GM20431 (cell line): Measurements from ENCODE around the gene GJA3.

Experiments
- in situ Hi-C: fragments of 300-500 bp; cut with MseI, MboI; formaldehyde crosslinking; loops from one replicate; pipeline ENCODE4 v1.15.0; 2020; ENCODE audit warnings: low sequenced_read_pairs; ENCODE audit not compliant: unreplicated experiment

GJA3 gene

GRCh38 chr13:20160306-20161274 lies at the start of gene GJA3:
Gene GJA3 (minus strand): TSS chr13:20161052. CDS start chr13:20143288, 17,764 bp downstream.
- in situ Hi-C loops = no loop called here

DNA sequence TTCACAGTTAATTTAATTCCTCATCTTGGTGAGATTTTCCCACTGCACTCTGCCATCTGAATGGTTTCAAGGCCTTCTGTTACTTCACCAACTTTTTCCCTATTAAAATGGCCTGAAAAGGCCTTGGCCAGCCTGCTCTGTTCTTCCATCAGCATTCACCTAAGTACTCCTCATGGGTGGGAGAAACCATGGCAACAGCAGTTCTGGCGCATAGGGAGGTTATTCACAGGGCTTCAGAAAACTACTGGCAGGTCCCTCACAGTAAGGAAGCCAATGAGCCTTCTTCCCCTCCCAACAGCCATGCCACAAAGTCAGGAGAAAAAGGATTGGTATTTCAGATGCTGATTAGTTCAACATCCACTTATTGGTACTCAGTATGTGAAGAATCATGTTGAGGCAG lies 49.1 kb upstream of the GJA3 start:
- in situ Hi-C loops = no loop called here

DNA sequence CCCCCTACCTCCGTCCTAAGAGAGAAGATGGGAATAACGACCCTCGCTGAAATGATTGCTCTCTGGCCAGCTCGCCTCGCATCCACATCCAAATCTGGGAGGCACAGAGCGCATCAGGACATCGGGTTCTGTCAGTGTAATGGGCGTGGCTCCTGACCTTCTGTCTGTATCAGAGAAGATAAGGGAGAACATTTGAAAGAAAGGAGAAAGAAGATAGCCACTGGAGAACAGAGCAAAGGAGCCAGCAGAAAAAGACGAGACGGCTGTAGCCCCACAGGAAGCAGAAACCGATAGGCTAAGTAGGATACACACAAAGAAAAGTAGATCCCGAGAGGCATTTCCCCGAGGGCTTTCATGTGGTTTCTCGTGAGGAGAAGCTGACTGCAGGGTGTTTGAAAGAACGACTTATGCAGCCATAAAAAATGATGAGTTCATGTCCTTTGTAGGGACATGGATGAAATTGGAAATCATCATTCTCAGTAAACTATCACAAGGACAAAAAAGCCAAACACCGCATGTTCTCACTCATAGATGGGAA lies 45.9 kb upstream of the GJA3 start:
- in situ Hi-C loops = no loop called here

GRCh38 chr13:20206065-20206697 lies 45.3 kb upstream of the GJA3 start:
- in situ Hi-C loops = no loop called here

GRCh38 chr13:20198781-20199180 lies 37.9 kb upstream of the GJA3 start:
- in situ Hi-C loops = loop anchor here (25.0 kb wide), 1 partner anchor 289 kb away; no protein-coding TSS in a partner anchor

DNA sequence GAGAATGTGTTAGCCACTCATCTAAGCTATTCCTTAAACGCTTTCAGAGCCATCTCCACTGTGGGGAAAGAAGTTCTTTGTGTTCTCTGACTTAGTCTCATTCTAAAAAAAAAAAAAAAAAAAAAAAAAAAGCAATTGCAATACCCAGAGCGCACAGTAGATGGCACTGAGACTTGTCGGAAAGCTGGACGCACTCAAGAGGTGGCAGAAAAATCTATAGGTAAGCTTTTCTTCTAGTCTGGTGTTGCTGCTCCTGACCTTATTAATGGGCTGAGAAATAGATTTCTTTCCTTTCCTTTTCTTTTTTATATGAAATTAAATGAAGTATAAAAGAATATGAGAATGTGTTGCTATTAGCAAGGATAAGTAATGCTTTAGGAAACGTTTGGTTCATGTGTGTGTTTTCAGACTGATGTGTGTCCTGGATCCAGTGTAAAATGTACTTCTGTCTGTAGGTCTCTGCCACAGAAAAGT lies 36.5 kb upstream of the GJA3 start:
- in situ Hi-C loops = loop anchor here (25.0 kb wide), 1 partner anchor 290 kb away; no protein-coding TSS in a partner anchor

DNA sequence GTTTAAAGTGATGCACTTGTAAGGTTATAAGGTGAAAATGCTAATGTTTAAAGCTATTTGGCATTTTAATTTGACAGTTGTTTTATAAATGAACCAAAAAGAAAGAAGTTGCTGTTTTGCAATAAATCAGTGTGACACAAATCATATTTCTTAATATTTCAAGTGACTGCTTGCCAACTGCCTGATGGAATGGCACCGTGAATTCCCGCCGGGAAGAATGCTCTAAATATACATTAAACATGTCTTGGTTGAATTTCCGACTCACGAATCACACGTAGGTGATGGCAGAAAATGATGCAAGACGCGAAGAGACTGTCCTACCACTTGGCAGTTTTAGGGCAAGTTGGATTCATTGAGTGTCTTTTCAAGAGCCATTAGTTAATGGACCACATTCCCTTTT lies 34.9 kb upstream of the GJA3 start:
- in situ Hi-C loops = loop anchor here (25.0 kb wide), 1 partner anchor 292 kb away; no protein-coding TSS in a partner anchor

GRCh38 chr13:20193907-20194631 lies 33.2 kb upstream of the GJA3 start:
- in situ Hi-C loops = loop anchor here (25.0 kb wide), 1 partner anchor 293 kb away; no protein-coding TSS in a partner anchor

GRCh38 chr13:20193162-20193906 lies 32.5 kb upstream of the GJA3 start:
- in situ Hi-C loops = loop anchor here (25.0 kb wide), 1 partner anchor 294 kb away; no protein-coding TSS in a partner anchor

DNA sequence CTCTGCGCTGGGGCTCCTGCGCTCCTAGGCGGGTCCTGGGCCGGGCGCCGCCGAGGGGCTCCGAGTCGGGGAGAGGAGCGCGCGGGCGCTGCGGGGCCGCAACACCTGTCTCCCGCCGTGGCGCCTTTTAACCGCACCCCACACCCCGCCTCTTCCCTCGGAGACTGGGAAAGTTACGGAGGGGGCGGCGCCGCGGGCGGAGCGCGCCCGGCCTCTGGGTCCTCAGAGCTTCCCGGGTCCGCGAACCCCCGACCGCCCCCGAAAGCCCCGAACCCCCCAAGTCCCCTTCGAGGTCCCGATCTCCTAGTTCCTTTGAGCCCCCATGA lies 31.9 kb upstream of the GJA3 start, which contains the start of gene GJB2:
GJB2 (minus strand) TSS at position 103 of the 326 bp plus-strand sequence. CDS start 3,357 bp downstream, outside the sequence.
- in situ Hi-C loops = loop anchor here (25.0 kb wide), 1 partner anchor 295 kb away; no protein-coding TSS in a partner anchor

DNA sequence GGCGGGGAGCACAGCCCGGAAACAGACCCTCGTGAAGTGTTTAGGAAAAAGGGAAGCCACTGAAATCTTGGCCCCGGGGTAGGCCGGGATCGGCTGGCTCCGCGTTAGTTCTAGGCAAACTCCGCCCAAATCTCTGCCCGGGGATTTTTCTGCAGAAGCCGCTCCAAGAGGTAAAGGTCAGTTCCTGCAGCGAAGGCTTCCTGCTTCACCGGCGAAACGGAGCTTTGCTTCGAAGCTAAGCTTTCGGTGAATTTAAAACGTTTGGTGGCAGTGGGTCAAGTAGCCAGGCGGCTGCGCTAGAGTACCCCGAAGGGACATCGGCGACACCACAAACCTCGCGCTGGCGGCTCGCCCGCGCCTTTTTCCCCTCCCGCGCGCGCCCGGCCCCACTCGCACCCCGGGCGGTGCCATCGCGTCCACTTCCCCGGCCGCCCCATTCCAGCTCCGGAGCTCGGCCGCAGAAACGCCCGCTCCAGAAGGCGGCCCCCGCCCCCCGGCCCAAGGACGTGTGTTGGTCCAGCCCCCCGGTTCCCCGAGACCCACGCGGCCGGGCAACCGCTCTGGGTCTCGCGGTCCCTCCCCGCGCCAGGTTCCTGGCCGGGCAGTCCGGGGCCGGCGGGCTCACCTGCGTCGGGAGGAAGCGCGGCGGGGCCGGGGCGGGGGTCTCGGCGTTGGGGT lies 31.4 kb upstream of the GJA3 start:
- in situ Hi-C loops = loop anchor here (25.0 kb wide), 1 partner anchor 295 kb away; no protein-coding TSS in a partner anchor

DNA sequence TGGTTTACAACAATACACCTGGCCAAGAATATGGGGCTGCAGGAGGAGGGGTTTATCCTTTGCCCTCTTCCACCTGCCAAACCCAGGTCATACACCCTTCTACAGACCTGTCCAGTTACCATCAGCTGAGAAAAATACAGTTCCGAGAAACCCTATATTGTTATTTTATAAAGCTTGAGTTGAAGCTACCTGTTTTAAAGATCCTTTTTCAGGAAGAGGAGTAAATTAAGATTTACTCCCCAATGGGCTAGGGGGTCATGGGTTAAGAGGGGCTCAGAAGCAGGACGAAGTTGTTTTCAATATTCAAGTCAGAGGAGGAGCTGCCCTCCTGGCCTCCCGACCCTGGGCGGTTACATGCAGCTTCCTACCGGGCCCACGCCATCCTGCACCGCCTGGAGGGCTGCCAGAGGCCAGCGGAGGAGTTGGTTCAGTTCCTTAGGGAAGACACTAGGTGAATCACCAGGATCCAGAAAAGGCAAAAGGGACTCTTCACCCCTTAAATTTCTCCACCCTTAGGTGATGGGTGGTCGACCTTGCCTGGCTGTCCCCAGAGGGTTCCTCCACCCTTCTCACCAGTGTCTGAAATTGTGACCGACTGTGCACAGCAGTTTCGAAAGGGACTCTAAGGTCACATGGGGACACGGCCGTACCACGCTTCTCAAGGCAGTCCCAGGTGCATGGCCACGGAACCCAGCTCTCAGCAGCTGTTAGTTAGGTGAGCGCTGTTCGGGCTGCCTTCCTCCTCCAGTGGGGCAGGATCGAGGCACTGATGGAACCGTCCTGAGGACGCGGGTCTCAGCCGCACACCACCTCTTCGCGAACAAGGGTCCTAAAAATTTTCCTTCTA lies 30.7 kb upstream of the GJA3 start:
- in situ Hi-C loops = loop anchor here (25.0 kb wide), 1 partner anchor 296 kb away; no protein-coding TSS in a partner anchor

DNA sequence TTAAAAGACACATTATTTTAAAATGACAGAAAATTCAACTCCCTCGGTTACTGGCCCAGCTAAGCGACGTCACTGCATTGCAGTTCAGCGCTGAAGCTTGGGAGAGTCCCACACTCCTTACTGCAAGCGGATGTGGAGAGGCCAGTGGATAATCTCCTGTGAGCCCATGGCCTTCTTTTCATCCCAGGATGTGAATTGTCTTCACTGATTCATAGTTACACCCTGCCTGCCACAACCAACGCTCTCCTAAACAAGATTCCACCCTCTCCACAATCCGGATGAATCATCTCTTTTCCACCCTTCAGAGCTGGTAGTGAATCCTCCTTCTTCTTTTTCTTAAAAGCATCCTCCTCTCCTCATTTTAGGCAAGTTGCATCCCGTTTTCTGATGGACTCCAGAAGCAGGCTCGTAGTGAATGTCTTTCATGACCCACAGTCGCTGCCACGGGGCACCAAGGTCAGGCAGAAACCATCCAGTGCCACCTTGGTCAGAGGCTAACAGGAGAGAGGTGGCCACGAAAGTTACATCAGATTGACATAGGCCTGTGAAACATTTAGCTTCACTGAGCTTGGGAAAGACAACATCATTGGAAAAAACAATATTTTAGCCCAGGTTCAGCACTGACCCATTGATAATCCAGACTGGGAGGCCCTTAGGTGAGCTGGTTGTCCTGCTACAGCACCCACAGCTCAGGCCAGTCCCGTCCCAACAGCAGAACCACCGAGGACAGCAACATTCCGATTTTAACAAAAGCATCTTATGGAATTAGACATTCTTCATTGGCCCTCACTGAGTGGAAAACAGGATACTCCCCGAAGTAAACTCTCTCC lies 29.8 kb upstream of the GJA3 start:
- in situ Hi-C loops = loop anchor here (25.0 kb wide), 1 partner anchor 297 kb away; no protein-coding TSS in a partner anchor

DNA sequence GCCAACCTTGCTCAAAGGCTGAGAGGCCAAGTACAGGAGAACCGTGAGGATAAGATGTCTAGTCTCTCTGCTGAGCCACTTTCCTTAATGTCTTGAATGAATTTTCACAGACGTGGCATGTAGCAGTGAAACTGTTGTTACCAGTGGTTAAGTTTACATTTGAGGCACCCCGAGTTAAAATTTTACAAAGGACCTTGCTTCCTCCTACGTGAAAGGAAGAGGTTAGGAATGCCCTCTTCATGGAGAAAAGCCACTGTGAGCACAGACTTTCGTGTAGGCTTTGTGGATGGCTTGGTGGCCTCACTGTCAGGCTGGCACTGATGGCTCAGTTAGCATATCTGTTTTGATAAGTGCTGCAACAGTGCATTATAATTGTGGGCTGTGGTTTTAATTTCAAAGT lies 29.2 kb upstream of the GJA3 start:
- in situ Hi-C loops = loop anchor here (25.0 kb wide), 1 partner anchor 297 kb away; no protein-coding TSS in a partner anchor

- in situ Hi-C loops = loop anchor here (25.0 kb wide), 1 partner anchor 298 kb away; no protein-coding TSS in a partner anchor
Observed at GRCh38 chr13:20188667-20189553, 28.1 kb upstream of the GJA3 start.
